NB4 (cell line): ENCODE measurements around the gene SPACA4.

ENCODE experiments used
- MYC ChIP-seq: IDR thresholded peaks from 2 replicates; pipeline ENCODE4 v1.6.1; 2011; ENCODE audit warnings: low read depth, low read length
- POLR2A ChIP-seq: IDR thresholded peaks from 2 replicates; pipeline ENCODE4 v1.6.1; 2011; ENCODE audit warnings: mild to moderate bottlenecking; ENCODE audit not compliant: insufficient read length; ENCODE audit errors: extremely low read depth
- TF ChIP-seq, protein P1 (sequence below): IDR thresholded peaks from one replicate; pipeline ENCODE4 v1.5.1; 2012; ENCODE audit warnings: low read depth, low read length

DNA sequence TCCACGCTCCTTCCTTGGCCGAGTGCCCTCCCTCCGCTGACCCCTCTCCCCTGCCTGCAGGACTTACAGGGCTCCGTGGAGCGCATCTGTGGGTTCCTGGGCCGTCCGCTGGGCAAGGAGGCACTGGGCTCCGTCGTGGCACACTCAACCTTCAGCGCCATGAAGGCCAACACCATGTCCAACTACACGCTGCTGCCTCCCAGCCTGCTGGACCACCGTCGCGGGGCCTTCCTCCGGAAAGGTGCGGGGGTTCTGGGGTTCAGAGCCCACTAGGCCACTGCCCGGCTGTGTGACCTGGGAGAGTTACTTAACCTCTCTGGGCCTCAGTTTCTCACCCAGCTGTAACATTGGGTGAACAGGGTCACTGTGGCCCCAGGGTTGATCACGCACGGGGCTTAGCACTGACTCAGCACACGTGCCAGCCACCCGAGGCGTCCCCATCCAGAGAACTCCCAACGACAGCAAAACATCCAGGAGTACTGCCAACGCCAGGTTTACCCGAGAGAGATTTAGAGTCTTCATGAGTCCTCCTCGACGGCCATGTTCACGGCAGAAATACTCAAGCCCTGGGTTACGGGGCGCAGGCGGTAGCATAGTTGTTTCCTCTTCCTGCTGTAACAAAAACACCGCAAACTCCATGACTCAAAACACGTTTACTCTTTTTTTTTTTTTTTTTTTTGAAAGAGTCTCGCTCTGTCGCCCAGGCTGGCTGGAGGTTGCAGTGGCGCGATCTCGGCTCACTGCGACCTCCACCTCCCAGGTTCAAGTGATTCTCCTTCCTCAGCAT lies 9.7 kb upstream of the SPACA4 start:
- TF ChIP-seq, protein P1, sequence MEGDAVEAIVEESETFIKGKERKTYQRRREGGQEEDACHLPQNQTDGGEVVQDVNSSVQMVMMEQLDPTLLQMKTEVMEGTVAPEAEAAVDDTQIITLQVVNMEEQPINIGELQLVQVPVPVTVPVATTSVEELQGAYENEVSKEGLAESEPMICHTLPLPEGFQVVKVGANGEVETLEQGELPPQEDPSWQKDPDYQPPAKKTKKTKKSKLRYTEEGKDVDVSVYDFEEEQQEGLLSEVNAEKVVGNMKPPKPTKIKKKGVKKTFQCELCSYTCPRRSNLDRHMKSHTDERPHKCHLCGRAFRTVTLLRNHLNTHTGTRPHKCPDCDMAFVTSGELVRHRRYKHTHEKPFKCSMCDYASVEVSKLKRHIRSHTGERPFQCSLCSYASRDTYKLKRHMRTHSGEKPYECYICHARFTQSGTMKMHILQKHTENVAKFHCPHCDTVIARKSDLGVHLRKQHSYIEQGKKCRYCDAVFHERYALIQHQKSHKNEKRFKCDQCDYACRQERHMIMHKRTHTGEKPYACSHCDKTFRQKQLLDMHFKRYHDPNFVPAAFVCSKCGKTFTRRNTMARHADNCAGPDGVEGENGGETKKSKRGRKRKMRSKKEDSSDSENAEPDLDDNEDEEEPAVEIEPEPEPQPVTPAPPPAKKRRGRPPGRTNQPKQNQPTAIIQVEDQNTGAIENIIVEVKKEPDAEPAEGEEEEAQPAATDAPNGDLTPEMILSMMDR, result no peak
- TF ChIP-seq POLR2A (no peak), MYC (no peak)
